OCI-LY7 (cell line): Measurements from ENCODE around the gene TAF6L.

ENCODE experiments used
- EZH2phosphoT487 ChIP-seq: fragments of 200-600 bp; sonication (generic); IDR thresholded peaks from 2 replicates; pipeline ENCODE4 v1.6.1; 2018; ENCODE audit warnings: low read depth, borderline replicate concordance, mild to moderate bottlenecking, mixed run types, antibody characterized with exemption, low read length, moderate library complexity, mixed read lengths
- TF ChIP-seq, protein P1 (sequence below): fragments of 200-600 bp; sonication (generic); conservative IDR thresholded peaks from 2 replicates; pipeline ENCODE4 v1.5.1; 2014; ENCODE audit warnings: mild to moderate bottlenecking, antibody characterized with exemption, low read length, moderate library complexity, mixed read lengths

DNA sequence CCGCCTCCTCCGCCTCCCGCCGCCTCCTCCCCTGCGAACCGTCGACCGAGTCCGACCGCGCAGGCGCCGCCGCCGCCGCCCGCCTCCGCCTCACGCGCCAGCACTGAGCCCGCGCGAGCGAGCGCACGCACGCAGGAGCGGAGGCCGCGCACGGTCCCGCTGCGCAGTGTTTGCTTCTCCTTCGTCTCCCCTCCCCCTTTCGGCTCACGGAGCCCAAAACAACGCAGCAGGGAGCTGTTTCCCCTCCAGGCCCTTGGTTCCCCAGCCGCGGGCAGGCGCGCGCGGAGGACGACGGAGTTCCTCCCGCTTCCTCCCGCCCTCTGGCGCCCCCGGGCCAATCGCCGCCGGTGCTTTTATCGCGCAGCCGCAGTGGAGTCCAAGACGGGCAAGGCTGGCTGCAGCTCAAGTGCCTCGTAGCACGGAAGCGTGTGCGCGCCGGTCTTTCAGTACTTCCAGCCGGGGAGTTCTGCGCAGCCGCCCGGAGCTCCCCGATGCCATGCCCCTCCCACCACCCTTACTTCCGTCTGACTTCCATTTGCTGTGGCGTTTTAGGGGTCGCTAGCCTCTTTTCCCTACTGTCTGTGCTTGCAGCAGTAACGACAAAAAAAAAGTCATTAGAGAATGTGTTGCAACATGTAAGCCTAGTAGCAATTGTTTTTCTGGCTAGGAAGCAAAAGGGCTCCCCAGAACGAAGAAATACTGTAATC, 43.9 kb upstream of the TAF6L start, which contains the start of gene HNRNPUL2:
- TF ChIP-seq, protein P1, sequence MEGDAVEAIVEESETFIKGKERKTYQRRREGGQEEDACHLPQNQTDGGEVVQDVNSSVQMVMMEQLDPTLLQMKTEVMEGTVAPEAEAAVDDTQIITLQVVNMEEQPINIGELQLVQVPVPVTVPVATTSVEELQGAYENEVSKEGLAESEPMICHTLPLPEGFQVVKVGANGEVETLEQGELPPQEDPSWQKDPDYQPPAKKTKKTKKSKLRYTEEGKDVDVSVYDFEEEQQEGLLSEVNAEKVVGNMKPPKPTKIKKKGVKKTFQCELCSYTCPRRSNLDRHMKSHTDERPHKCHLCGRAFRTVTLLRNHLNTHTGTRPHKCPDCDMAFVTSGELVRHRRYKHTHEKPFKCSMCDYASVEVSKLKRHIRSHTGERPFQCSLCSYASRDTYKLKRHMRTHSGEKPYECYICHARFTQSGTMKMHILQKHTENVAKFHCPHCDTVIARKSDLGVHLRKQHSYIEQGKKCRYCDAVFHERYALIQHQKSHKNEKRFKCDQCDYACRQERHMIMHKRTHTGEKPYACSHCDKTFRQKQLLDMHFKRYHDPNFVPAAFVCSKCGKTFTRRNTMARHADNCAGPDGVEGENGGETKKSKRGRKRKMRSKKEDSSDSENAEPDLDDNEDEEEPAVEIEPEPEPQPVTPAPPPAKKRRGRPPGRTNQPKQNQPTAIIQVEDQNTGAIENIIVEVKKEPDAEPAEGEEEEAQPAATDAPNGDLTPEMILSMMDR: 0 out of 2 replicates have a peak, but pooled peaks have one; percentile 25
- TF ChIP-seq EZH2phosphoT487: no peak
